ENCODE results near the gene TCERG1L.

DNA sequence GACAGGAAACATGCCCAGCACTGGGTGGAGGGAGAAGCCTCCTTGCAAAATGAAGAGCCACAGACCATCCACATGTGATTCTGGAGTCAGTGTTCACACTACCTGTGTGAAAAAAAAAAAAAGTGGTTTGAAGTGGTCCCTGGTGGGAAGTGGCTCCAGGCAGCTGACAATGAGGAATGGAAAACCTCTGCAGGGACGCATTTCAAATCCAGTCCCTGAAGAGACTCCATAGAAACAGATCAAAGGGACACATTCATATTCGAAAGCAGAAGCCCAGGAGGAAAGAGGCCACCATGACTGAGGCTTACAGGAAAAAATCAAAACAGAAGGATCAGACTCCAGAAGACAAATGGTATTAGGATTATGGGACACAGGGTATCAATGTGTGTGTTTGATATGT lies 11.5 kb upstream of the TCERG1L start:
- TF ChIP-seq GATA2 (IDR thresholded peaks at IDR 0.05; ENCODE audit: low read depth, low read length), result no peak
- TF ChIP-seq GATA3 (IDR thresholded peaks at IDR 0.05; ENCODE audit: low read depth, low read length), result no peak
